SU-DHL-6 (cell line): ENCODE measurements around the gene ARFGAP3.
"Not testable (repeated sequence)": the region's sequence is repeated elsewhere in the genome, so short reads cannot be mapped to it uniquely, and the experiment has no call there.

Experiments used
- CTCF ChIP-seq: fragments of 200-600 bp; sonication (generic); IDR thresholded peaks from one replicate; pipeline ENCODE4 v1.5.1; 2017; ENCODE audit warnings: antibody characterized with exemption, mild to moderate bottlenecking, low read length, moderate library complexity; ENCODE audit not compliant: insufficient read depth, poor library complexity, severe bottlenecking
- EZH2phosphoT487 ChIP-seq: fragments of 200-600 bp; sonication (generic), shearing (Covaris generic); conservative IDR thresholded peaks from 2 replicates; pipeline ENCODE4 v1.6.1; 2018; ENCODE audit warnings: mild to moderate bottlenecking, antibody characterized with exemption, low read length, moderate library complexity, mixed read lengths

GRCh38 chr22:42755553-42755952 is 101.5 kb downstream of the ARFGAP3 start:
- not testable (repeated sequence) for TF ChIP-seq CTCF, EZH2phosphoT487
